ENCODE measurements around the gene TJAP1.

TJAP1 gene, protein sequence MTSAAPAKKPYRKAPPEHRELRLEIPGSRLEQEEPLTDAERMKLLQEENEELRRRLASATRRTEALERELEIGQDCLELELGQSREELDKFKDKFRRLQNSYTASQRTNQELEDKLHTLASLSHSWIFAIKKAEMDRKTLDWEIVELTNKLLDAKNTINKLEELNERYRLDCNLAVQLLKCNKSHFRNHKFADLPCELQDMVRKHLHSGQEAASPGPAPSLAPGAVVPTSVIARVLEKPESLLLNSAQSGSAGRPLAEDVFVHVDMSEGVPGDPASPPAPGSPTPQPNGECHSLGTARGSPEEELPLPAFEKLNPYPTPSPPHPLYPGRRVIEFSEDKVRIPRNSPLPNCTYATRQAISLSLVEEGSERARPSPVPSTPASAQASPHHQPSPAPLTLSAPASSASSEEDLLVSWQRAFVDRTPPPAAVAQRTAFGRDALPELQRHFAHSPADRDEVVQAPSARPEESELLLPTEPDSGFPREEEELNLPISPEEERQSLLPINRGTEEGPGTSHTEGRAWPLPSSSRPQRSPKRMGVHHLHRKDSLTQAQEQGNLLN

GRCh38 chr6:43477235-43478007 lies at the start of gene TJAP1:
Gene TJAP1 (plus strand): TSS chr6:43477570. CDS start chr6:43499002, 21,432 bp downstream.
- intact Hi-C loops (cut with micrococcal nuclease) = no loop called here
- H3K4me1 Mint-ChIP-seq (ENCODE audit: low read depth) = peaks cover 40% of the 10 kb centered on the region
- H3K27ac Mint-ChIP-seq = peak within 1 kb of the TSS; percentile 100
- H3K36me3 Mint-ChIP-seq (ENCODE audit: low read depth) = peaks cover 16% of the 10 kb centered on the region
- no peaks in the 10 kb centered on the region for H3K9me3 Mint-ChIP-seq
- H3K27me3 Mint-ChIP-seq = no peaks in the 10 kb centered on the region
- H3K4me3 Mint-ChIP-seq = peak within 1 kb of the TSS; percentile 99

DNA sequence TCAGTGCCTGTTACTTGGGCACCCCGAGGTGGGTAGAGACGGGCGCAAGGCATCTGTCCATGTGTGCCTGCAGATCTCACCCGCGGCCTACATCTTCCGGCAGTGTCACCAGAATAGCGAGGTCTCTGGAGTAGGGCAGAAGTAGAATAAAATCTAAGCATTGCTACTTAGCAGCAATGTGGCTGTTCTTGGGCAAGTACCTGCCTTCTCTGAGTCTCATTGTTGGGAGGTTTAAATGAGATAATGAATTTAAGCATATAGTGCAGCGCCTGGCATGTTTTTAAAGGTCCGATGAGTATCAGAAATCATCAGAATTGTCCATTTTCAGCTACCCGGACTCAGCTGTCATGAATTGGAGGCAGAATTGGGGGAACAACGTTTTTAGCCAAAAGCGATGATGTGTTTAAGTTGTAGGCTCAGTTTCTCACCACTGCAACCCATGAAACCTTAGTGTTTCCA lies 49.2 kb upstream of the TJAP1 start:
- H3K27ac Mint-ChIP-seq = peak overlapping the region; percentile 98
- peaks cover 16% of the 10 kb centered on the region for H3K4me1 Mint-ChIP-seq (ENCODE audit: low read depth)
- intact Hi-C loops (cut with micrococcal nuclease) = no loop called here
- peaks cover 33% of the 10 kb centered on the region for H3K36me3 Mint-ChIP-seq (ENCODE audit: low read depth)
- H3K9me3 Mint-ChIP-seq = no peaks in the 10 kb centered on the region
- peaks cover 5% of the 10 kb centered on the region for H3K27me3 Mint-ChIP-seq
- H3K4me3 Mint-ChIP-seq = peak overlapping the region; percentile 95

- peak overlapping the region; percentile 95 for H3K4me3 Mint-ChIP-seq
- H3K36me3 Mint-ChIP-seq (ENCODE audit: low read depth) = peaks cover 35% of the 10 kb centered on the region
- intact Hi-C loops (cut with micrococcal nuclease) = no loop called here
- H3K27ac Mint-ChIP-seq = peak overlapping the region; percentile 98
- H3K27me3 Mint-ChIP-seq = peaks cover 5% of the 10 kb centered on the region
- H3K4me1 Mint-ChIP-seq (ENCODE audit: low read depth) = peaks cover 21% of the 10 kb centered on the region
- H3K9me3 Mint-ChIP-seq = no peaks in the 10 kb centered on the region
Measured at GRCh38 chr6:43428874-43429273, 48.5 kb upstream of the TJAP1 start.

DNA sequence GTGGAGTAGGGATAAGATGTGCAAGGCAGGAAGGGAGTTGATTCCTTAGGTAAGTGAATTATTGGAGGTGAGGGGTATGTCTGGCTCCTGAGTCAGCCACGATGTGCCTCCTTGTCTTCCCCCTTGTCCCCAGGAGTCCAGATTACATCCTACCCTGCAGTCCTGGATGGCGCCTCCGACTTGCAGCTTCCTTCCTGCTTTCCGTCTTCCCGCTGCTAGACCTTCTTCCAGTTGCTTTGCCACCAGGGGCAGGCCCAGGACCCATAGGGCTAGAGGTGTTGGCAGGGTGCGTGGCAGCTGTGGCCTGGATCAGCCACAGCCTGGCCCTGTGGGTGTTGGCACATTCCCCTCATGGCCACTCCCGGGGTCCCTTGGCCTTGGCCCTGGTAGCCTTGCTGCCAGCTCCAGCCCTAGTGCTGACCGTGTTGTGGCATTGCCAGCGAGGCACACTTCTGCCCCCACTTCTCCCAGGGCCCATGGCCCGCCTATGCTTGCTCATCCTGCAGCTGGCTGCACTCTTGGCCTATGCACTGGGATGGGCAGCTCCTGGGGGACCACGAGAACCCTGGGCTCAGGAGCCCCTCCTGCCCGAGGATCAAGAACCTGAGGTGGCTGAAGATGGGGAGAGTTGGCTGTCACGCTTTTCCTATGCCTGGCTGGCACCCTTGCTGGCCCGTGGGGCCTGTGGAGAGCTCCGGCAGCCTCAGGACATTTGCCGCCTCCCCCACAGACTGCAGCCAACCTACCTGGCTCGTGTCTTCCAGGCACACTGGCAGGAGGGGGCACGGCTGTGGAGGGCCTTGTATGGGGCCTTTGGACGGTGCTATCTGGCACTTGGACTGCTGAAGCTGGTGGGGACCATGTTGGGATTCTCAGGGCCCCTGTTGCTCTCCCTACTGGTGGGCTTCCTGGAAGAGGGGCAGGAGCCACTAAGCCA lies 45.1 kb upstream of the TJAP1 start:
- Mint-ChIP-seq H3K36me3 (ENCODE audit: low read depth) (peaks cover 63% of the 10 kb centered on the region), H3K9me3 (no peaks in the 10 kb centered on the region), H3K4me1 (ENCODE audit: low read depth) (peaks cover 25% of the 10 kb centered on the region), H3K4me3 (no peak overlapping the region), H3K27ac (no peak overlapping the region), H3K27me3 (no peaks in the 10 kb centered on the region)
- intact Hi-C loops (cut with micrococcal nuclease) = no loop called here

DNA sequence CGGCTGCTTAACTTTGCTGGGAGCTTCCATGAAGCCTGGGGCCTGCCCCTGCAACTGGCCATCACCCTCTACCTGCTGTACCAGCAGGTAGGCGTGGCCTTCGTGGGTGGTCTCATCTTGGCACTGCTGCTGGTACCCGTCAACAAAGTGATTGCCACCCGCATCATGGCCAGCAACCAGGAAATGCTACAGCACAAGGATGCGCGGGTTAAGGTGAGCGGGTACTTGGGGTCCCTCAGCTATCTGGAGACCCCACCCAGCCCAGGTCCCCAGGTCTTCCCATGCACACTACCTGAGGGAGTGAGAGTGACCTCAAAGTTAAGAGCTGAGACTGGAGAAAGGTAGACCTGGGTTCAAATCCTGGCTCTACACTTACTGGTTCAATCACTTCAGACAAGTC lies 44.2 kb upstream of the TJAP1 start:
- Mint-ChIP-seq H3K36me3 (ENCODE audit: low read depth) (peaks cover 63% of the 10 kb centered on the region), H3K9me3 (no peaks in the 10 kb centered on the region), H3K27ac (no peak overlapping the region), H3K4me3 (no peak overlapping the region), H3K27me3 (no peaks in the 10 kb centered on the region), H3K4me1 (ENCODE audit: low read depth) (peaks cover 24% of the 10 kb centered on the region)
- intact Hi-C loops (cut with micrococcal nuclease) = no loop called here

DNA sequence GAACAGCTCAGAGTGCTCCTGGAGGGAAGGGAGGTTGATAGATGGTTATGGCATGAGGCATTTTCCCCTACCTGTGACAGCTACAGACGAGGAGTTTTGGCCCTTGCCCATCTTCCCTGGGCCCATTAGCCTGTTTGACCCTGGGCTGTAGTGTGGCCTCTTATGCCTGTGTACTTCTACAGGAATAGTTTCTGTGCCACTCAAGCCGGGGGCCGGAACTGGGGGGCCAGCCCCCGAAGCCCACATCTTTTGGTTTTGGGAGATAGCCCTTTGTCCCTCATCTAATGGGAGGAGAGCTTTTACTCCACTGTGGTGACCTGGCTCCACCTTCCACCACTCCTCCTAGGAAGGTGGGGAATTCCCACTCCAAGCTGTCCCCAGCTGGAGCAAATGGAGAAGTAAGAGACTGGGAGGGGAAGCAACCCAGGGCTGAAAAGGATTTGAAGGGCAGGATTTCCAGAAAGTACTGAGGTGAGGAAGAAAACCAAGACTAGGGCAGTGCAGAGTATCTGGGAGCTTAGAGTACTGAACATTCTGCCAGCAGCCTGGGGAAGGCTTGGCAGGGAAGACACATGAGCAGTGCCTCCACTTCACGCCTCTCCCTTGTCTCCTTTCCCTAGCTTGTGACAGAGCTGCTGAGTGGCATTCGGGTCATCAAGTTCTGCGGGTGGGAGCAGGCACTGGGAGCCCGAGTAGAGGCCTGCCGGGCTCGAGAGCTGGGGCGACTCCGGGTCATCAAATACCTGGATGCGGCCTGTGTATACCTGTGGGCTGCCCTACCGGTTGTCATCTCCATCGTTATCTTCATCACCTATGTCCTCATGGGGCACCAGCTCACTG lies 43.1 kb upstream of the TJAP1 start:
- Mint-ChIP-seq H3K4me1 (ENCODE audit: low read depth) (peaks cover 13% of the 10 kb centered on the region), H3K27ac (peak overlapping the region; percentile 57), H3K9me3 (no peaks in the 10 kb centered on the region), H3K27me3 (no peaks in the 10 kb centered on the region), H3K36me3 (ENCODE audit: low read depth) (peaks cover 72% of the 10 kb centered on the region), H3K4me3 (no peak overlapping the region)
- intact Hi-C loops (cut with micrococcal nuclease) = no loop called here

GRCh38 chr6:43434943-43435342 lies 42.4 kb upstream of the TJAP1 start:
- no peak overlapping the region for H3K4me3 Mint-ChIP-seq
- H3K36me3 Mint-ChIP-seq (ENCODE audit: low read depth) = peaks cover 79% of the 10 kb centered on the region
- peaks cover 13% of the 10 kb centered on the region for H3K4me1 Mint-ChIP-seq (ENCODE audit: low read depth)
- no peaks in the 10 kb centered on the region for H3K9me3 Mint-ChIP-seq
- H3K27me3 Mint-ChIP-seq = no peaks in the 10 kb centered on the region
- H3K27ac Mint-ChIP-seq = peak overlapping the region; percentile 57
- intact Hi-C loops (cut with micrococcal nuclease) = no loop called here

DNA sequence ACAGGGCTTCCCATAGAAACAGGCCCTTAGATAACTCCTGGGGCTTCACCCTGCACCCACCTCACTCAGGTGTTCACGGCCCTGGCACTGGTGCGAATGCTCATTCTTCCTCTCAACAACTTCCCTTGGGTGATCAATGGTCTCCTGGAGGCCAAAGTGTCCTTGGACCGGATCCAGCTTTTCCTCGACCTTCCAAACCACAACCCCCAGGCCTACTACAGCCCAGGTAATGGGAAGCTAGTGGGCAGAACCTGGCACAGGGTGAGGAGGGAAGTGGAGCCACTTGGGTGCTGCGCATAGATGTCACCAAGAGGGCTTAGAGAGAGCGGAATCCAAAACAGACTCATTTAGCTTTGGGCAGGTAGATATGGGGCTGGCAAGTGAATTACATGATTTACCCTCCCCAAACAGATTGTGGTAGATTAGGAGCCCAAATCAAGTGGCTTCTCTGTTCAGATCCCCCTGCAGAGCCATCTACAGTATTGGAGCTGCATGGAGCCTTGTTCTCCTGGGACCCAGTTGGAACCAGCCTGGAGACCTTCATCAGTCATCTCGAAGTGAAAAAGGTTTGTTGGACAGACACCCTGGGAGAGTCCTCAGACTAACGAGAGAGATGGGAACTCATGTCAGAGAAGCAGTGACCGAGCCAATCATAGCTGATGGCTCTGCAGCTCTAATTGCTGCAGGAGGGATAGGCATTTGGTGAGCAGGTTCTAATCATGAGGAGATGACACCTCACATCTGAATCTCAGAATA lies 41.5 kb upstream of the TJAP1 start:
- Mint-ChIP-seq H3K27me3 (no peaks in the 10 kb centered on the region), H3K27ac (peak overlapping the region; percentile 31), H3K9me3 (no peaks in the 10 kb centered on the region), H3K36me3 (ENCODE audit: low read depth) (peaks cover 88% of the 10 kb centered on the region), H3K4me3 (no peak overlapping the region), H3K4me1 (ENCODE audit: low read depth) (peaks cover 13% of the 10 kb centered on the region)
- intact Hi-C loops (cut with micrococcal nuclease) = no loop called here

DNA sequence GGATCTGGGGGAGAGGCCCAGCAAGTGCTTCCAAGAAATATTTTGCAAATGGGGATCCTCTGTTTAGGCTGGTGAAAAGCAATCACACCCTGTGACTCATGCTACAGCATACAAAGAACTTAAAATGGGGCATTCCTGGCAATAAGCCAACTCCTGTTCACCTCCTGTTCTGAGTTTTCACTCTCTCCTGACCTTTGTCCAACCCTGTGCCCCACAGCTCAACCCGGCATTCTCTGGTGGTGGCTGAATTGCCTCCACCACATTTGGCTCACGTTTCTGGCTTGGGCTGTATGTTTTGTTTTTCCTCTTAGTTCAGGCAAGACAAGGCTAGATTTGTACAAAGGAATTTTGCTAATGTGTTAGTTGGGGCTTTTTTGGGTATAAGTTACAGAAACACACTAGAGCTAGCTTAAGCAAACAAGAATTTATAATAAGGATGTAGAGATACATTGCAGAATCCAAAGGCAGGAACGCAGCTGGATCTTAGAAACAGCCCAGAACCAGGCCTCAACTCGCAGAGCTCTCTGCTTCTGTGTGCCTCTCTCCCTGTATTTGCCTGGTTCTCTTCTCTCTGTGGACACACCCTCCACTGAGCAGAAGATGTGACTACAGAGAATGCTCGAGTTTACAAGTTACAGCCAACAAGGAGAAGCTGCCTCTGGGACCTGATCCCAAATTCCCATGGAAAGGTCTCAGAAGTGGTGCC lies 40.6 kb upstream of the TJAP1 start:
- no peaks in the 10 kb centered on the region for H3K27me3 Mint-ChIP-seq
- H3K36me3 Mint-ChIP-seq (ENCODE audit: low read depth) = peaks cover 90% of the 10 kb centered on the region
- no peaks in the 10 kb centered on the region for H3K9me3 Mint-ChIP-seq
- no peak overlapping the region for H3K4me3 Mint-ChIP-seq
- intact Hi-C loops (cut with micrococcal nuclease) = no loop called here
- peaks cover 13% of the 10 kb centered on the region for H3K4me1 Mint-ChIP-seq (ENCODE audit: low read depth)
- H3K27ac Mint-ChIP-seq = no peak overlapping the region

- no peak overlapping the region for H3K4me3 Mint-ChIP-seq
- intact Hi-C loops (cut with micrococcal nuclease) = no loop called here
- no peak overlapping the region for H3K27ac Mint-ChIP-seq
- H3K4me1 Mint-ChIP-seq (ENCODE audit: low read depth) = peaks cover 13% of the 10 kb centered on the region
- H3K27me3 Mint-ChIP-seq = no peaks in the 10 kb centered on the region
- peaks cover 90% of the 10 kb centered on the region for H3K36me3 Mint-ChIP-seq (ENCODE audit: low read depth)
- H3K9me3 Mint-ChIP-seq = no peaks in the 10 kb centered on the region
Measured at GRCh38 chr6:43437700-43438099, 39.7 kb upstream of the TJAP1 start.

- no peaks in the 10 kb centered on the region for H3K4me1 Mint-ChIP-seq (ENCODE audit: low read depth)
- H3K27me3 Mint-ChIP-seq = no peaks in the 10 kb centered on the region
- H3K9me3 Mint-ChIP-seq = no peaks in the 10 kb centered on the region
- H3K4me3 Mint-ChIP-seq = no peak overlapping the region
- no peak overlapping the region for H3K27ac Mint-ChIP-seq
- intact Hi-C loops (cut with micrococcal nuclease) = no loop called here
- peaks cover 100% of the 10 kb centered on the region for H3K36me3 Mint-ChIP-seq (ENCODE audit: low read depth)
Measured at GRCh38 chr6:43442935-43443334, 34.4 kb upstream of the TJAP1 start.

GRCh38 chr6:43444036-43444435 lies 33.3 kb upstream of the TJAP1 start:
- no peaks in the 10 kb centered on the region for H3K9me3 Mint-ChIP-seq
- no peak overlapping the region for H3K4me3 Mint-ChIP-seq
- no peaks in the 10 kb centered on the region for H3K4me1 Mint-ChIP-seq (ENCODE audit: low read depth)
- H3K36me3 Mint-ChIP-seq (ENCODE audit: low read depth) = peaks cover 100% of the 10 kb centered on the region
- no peak overlapping the region for H3K27ac Mint-ChIP-seq
- intact Hi-C loops (cut with micrococcal nuclease) = no loop called here
- no peaks in the 10 kb centered on the region for H3K27me3 Mint-ChIP-seq
